DND-41 (cell line): ENCODE results near the gene BMP5.

Experiments used
- CTCF ChIP-seq: IDR thresholded peaks from 2 replicates; pipeline ENCODE4 v1.5.1; 2012; ENCODE audit warnings: borderline replicate concordance, low read length, moderate library complexity, mild to moderate bottlenecking; ENCODE audit not compliant: poor library complexity, severe bottlenecking; ENCODE audit errors: extremely low read depth
- EZH2 ChIP-seq: IDR thresholded peaks from 3 replicates; pipeline ENCODE4 v1.6.1; 2012; ENCODE audit warnings: borderline replicate concordance, low read depth, mild to moderate bottlenecking, moderate library complexity, low read length, inconsistent platforms; ENCODE audit not compliant: severe bottlenecking

GRCh38 chr6:55734256-55734655, 141.1 kb downstream of the BMP5 start:
- no peak for TF ChIP-seq CTCF
- no peak for TF ChIP-seq EZH2
